ENCODE data around the gene TMEM233.

TMEM233 gene

DNA sequence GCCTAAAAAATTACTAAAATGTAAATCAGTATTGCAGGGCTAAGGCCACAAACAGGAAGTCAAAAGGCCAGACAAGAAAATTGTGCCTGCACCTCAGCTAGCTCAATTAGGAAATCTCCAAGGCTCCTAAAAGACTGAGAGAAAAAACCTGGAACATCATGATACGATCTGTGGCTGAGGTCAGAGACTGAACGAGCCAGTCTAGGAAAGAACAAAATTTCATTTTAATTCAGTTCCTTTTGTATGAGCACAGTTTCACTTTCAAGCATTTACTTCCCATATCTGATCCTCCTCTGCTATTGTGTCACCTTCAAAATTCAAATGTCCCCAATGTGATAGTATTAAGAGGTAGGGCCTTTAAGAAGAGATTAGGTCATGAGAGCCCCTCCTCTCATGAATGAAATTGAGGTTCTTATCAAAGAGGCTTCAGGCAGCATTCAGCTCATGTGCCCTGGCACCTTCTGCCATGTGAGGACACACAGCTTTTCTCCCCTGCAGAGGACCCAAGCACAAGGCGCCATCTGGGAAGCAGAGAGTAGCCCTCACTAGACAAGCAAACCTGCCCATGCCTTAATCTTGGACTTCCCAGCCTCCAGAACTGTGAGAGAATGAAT is 89.2 kb downstream of the TMEM233 start:
- DNase-seq = no peak

DNA sequence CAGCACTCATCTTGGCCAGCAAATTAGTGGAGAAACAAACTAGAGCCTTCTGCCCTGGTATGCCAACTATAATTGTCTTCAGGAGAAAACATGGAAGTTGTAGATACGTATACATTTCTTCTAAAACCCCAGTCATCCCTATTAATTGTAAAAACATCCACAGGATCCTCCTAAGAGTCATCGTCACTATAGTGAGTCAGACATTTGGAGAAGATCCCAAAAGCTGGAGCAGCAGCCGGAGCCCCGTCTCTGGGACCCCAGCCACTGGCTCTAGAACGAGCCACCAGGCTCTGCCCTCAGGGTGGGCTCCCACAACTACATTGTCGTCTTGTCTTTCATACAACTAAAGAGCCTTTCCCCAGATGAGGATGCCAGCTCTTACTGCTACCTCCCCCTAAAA is 89.8 kb downstream of the TMEM233 start:
- DNase-seq = peak; percentile 69

DNA sequence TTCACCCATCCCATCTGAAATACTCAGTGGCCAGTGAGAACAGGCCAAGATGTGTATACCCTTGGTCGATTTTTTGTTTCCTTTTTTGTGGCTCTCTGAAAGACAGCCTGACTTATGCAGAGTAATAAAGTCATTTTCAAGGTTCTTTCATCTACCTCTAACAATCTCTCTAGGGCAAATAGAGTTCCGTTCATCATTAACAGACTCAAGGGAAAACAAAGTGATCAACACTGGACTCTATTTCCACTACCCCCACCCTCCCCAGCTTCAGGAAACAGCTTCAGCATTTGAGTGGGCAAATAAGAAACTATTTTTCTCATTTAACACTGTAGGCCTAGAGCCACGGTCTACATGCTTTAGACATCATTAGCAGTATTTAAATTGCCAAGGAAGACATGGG is 90.2 kb downstream of the TMEM233 start:
- DNase-seq = no peak

DNA sequence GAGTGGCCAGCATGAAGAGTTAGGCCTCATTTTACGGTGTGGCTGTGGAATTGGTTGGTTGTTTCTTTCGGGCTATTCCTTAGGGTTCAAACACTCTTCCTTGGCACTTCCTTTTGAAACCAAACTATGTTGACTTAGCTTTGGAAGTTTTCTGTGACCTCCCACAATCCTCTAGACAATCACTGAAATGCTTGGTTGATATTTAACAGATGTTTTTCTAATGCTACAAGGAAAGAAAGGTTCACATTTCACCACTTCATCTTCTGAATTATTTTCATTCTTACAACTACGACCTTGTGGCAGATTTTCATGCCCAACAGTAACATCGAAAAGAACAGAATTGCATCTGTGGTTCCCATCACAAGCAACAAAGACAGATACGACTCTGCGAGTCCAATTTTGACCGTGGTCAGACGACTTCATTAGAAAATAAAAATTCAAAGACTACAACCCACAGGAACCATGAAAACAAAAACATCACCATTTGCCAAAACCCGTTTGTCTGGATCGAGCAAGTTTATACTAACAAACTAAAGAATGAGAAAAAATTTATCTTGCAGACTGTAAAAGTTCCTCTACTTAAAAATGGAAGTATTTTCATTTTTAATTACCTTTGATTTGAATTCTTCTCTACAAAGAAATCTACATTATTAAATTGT is 91.3 kb downstream of the TMEM233 start:
- DNase-seq = peak; percentile 8

DNA sequence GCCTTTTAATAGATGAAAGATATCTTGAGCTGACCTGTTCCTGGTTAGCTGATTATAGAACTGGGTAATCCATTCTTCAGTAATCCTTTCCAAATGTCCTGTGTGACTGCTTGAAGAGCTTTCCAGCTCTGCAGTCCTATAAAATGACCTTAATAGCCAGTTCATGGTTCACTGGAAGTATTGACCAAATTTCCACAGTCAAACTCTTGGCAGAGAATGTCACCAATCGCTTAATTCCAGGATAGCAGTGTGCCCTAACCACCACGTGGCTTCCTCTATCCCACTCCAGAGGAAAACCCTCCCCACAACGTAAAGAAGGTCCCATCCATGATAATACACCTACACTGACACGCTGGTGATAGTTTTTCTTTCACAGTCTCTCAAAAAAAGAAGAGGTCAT is 91.8 kb downstream of the TMEM233 start:
- DNase-seq = no peak

DNA sequence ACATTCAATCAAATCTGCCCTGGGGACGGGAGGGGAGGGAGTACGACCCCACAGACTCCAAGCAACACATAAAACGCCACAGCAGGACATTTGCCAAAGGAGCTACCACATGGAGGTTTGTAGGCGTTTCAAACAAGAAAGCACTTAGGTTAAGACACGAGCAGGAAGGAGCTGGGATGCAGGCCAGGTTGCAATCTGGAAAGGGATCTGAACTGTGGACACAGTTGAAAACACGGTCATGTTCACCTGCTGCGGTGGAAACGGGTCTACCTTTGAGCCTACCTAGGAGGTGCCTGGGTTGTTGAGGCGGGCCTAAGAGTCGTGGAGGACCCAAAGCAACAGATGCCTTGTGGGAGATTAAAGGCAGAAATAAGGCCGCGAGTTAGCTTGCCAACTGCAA is 92.8 kb downstream of the TMEM233 start:
- no peak for DNase-seq

DNA sequence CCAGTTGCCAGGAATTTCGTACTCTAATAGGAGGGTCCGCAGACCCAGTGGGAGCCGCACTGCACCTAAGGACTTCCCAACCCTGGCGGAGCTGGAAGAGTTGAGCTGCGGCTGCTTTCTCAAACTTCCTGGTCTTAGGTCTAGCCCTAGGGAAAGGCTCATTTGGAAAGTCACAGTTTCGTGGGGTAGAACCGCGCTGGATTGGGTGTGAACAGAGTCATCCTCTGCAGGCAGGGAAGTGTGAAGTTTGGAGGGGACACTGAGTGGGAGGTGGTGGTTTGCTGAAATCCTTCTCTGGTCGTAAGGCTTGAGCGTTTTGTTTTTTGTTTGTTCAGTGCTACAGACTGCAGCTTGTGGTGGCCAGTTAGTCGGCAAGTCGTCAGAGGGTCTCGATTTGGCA is 93.2 kb downstream of the TMEM233 start:
- no peak for DNase-seq

DNA sequence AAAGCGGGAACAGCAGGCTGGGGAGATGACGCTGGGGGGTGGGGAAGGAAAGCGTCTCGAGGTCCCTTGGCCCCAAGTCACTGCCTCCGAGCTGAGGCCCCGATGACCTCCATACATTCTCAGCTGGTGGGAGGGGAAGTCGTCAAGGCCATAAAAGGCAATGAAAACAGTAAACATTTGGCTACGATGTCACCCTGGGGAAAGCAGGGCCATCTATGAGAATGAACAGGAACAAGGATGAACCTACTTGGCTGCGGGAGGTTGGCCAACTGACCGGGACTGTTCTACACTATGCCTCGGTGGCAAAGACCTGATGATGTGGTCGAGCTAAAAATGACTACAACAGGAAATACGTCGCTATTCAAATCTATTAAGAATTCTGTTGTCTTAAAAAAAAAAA is 93.8 kb downstream of the TMEM233 start:
- no peak for DNase-seq

- no peak for DNase-seq
These were observed 94.3 kb downstream of the TMEM233 start for GRCh38 chr12:119687879-119688278.

GRCh38 chr12:119689935-119690500 is 96.4 kb downstream of the TMEM233 start:
- no peak for DNase-seq

DNA sequence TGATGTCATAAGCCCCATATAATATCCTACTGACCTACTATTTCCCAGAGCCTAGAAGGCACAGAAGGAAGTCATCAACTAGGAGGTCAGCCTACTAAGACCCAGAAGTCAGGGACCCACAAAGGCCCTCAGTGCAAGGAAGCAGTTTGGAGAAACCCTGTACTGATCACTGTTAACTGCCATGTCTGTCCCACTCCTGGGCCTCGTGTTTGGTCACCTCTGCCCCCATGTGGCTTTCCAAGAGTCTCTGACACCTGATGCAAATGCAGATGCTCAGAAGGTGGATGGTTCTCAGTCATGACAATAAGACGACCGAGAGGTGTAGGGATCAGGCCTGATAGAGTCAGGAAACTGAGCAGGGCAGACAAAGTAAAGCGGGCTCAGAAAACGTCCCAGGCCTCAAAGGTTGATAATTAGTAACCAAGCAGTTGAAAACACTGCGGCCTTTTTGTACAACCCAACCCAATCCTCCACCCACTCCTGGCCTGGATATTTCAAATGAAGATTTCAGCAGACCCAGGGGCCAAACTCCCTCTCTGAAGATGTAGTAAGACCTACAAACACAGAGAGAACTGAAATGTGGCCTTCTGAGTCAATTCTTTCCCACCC is 97.7 kb downstream of the TMEM233 start:
- DNase-seq = no peak

DNA sequence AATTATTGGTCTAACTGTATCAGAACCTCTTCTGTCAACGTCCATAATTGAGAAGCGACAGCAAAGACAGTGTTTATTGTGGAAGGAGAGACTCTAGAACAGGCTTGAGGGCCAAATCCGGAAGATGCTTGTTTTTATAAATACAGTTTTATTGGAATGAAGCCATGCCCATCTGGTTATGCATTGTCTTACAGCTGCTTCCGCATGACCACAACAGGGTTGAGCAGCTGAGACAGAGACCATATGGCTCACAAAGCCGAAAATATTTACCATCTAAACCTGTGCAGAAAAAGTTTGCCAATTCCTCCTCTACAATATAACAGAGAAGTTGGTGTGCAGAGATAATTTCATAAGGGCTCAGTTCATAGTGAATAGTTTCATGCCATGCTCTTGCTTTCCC is 98.8 kb downstream of the TMEM233 start:
- no peak for DNase-seq
